CD4-positive, alpha-beta T cell treated with Interleukin-6 at 100 ng/mL for 8 hours (primary cell): ENCODE measurements around the gene IQSEC3.

Experiments used
- DNase-seq: peaks from one replicate; pipeline ENCODE4 v3.0.0-alpha.2; 2020; ENCODE audit warnings: mixed read lengths, low spot score

IQSEC3 gene

GRCh38 chr12:163406-163986, 96.9 kb downstream of the IQSEC3 start:
- no peak for DNase-seq

- DNase-seq: no peak
Measured at GRCh38 chr12:164207-164606, 97.6 kb downstream of the IQSEC3 start.

GRCh38 chr12:165862-166368, 99.3 kb downstream of the IQSEC3 start:
- no peak for DNase-seq

GRCh38 chr12:166425-167075, 100.0 kb downstream of the IQSEC3 start:
- no peak for DNase-seq

GRCh38 chr12:167959-168600, 101.5 kb downstream of the IQSEC3 start:
- DNase-seq: no peak

- DNase-seq: no peak
Measured at GRCh38 chr12:168763-169525, 102.4 kb downstream of the IQSEC3 start.

- DNase-seq: no peak
Measured at GRCh38 chr12:169528-170370, 103.2 kb downstream of the IQSEC3 start.

GRCh38 chr12:170371-171225, 104.0 kb downstream of the IQSEC3 start:
- no peak for DNase-seq

GRCh38 chr12:171276-171675, 104.7 kb downstream of the IQSEC3 start:
- DNase-seq: no peak

- no peak for DNase-seq
Measured at GRCh38 chr12:171743-172676, 105.4 kb downstream of the IQSEC3 start.

GRCh38 chr12:172732-173161, 106.2 kb downstream of the IQSEC3 start:
- DNase-seq: no peak

- no peak for DNase-seq
Measured at GRCh38 chr12:174124-174523, 107.6 kb downstream of the IQSEC3 start.

GRCh38 chr12:174596-174995, 108.0 kb downstream of the IQSEC3 start:
- DNase-seq: no peak

GRCh38 chr12:175250-175649, 108.7 kb downstream of the IQSEC3 start:
- no peak for DNase-seq

GRCh38 chr12:175759-176158, 109.2 kb downstream of the IQSEC3 start:
- no peak for DNase-seq

- no peak for DNase-seq
Measured at GRCh38 chr12:176321-177181, 110.0 kb downstream of the IQSEC3 start.

GRCh38 chr12:177336-177979, 110.9 kb downstream of the IQSEC3 start:
- no peak for DNase-seq
